Adipose tissue (tissue), 3 donors: ENCODE data around the gene DLST. TPM values are rescaled to one million over a fixed set of nuclear protein-coding genes. Genes with fewer than 3 reads are reported as not detected.

Experiments
- H3K27ac ChIP-seq: one replicate; pipeline ENCODE4 v1.5.1; 2013; ENCODE audit warnings: low read depth, low read length
- WGBS, 3 donors: extraction: QIAGEN DNeasy Blood & Tissue Kit; methylation state at CpG; one replicate each; pipeline ENCODE4 v1.1.7; 2013; 5-methylcytosine and 5-hydroxymethylcytosine counted together
- polyA plus RNA-seq, 3 donors: library from polyadenylated mRNA; stranded (reverse); fragments of 200-250 nt; gene quantifications; one replicate each; pipeline ENCODE4 v1.2.3, GENCODE V29; 2013
- donor health status: healthy with polysubstance abuse.
- donor health status: Bipolar disorder and iron deficiency.
- donor health status: healthy.

DLST gene
- polyA plus RNA-seq, 3 donors, result 42.7 to 112 (median 54.1) TPM

DNA sequence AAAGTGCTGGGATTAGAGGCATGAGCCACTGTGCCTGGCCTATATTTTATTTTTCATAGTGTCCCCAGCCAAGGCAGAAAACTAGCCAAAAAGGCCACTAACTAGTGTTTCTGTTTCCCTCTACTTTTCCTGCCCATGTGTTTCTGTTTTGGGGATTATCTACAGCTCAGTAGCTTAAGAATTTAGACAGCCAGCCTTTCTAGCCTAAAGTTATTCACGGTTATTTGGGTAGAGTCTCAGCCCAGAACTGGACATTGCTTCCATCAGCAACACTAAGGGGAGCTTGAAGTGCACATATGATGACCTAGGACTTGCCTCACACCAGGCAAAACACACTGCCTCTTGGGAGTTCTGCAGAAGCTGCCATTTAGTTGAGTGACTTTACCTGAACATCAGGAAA, 23.7 kb upstream of the DLST start:
- no peak overlapping the region for H3K27ac ChIP-seq
- 61 to 85% (median 84%) methylated on average over 1 of the region's 1 CpG for WGBS, 3 donors

DNA sequence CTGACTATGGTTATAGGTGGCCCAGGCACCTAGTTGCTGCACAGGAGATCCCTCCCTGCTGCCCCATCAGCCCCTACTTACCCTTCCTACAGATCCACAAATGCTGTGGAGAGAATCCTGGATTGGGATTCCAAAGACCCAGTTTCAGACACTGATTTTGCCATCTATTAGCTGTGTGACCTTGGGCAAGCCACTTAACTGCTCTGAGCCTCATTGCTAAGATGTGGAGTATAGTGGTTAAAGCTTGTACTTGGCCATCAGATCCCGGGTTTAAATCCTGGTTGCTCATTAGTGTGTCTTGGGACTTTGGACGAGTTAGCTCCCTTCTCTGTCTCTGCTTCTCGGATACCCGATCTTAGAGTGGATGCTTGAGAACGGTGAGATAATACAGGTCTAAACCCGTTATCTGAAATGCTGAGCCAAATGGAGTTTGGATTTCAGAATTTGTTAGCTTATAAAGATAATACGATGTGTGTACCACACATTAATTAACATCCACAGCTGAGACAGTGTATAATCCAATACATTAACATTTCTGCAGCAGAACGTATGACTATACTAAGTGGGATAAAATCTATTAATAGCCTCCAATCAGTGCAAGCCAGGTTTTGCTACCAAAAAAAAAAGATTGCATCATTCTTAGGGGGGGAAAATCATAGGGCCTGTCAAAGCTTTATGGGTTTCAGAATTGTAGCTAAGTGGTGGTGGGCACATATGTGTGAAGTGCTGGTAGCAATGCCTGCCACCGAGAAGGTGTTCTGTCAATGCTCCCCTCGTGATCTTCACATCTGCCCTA, 21.8 kb upstream of the DLST start:
- no peak overlapping the region for H3K27ac ChIP-seq
- WGBS, 3 donors, result 58 to 71% (median 71%) methylated on average over 10 of the region's 10 CpGs

DNA sequence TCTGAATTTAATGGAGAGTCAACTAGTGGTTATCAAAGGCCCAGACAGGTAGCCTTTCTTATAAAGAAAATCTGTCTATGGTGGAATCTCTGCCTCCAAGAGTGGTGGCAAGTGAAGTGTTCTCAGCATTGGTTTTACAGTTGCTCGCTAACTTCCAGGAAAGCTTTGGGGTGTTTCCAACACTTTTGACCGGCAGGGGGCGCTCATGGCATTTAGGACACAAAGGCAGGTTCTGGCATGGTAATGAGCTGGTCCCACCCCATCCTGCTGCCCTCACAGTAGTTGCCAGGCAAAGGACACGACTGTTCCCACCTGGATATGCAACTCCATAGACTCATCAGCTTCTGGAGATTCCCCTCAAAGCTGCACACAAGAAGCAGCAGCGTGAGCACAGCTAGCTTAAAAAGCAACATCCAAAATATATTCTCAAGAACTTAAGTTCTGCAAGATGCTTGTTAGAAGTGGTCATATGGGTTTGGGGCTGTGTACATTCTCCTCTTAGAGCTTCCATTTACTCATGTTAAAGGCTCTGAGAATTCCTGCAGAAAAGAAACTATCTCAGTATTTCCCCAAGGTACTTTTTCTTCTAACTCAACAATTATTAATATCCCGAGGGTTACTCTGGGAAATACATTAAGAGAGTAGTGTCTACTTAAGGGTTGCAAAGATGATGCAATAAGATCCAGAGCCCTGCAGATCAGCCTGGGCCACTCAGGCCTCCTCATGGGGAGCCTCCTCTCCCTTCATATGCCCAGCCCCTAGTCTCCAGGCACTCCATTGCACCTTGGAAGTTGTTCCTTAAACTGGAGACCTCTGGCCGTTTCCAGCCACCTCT, 20.6 kb upstream of the DLST start:
- WGBS, 3 donors, result 24 to 29% (median 29%) methylated on average over 7 of the region's 7 CpGs
- H3K27ac ChIP-seq, result no peak overlapping the region

DNA sequence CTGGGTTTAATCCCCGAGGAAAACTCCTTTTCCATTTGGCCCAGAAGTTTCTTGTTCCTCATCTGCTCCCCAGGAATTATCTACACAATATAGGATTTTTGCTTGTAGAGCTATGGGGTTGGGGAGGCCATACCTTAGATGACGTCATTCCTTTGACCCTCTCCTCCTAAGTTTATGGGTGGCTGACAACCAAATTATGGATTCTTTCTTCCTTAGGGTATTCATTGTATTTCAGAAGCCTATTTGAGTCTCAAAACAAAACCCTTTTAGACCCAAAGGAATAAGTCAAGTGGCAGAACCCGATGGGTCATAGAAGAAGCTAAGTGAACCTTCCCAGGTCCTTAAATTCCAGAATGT, 20.0 kb upstream of the DLST start:
- no peak overlapping the region for H3K27ac ChIP-seq
- 66 to 79% (median 76%) methylated on average over 3 of the region's 3 CpGs for WGBS, 3 donors

DNA sequence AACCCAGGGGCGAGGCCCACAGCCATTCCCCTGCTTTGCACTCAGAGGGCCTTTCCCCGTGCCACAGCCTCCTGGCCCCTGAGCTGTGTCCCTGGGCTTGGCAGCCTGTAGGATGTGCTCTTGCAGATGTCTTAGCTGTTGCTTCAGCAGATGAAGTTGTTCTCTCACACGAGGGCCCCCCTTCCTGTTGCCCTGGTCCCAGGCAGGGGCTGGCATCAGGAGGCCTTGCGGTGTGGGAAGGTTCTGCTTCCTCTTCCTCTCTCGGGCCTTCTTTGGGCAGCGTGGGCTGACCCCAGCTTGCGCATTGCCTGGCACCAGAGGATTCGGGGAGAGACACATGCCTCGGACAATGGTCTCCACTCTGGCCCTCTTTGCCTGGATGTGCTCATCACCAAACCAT, 18.4 kb upstream of the DLST start:
- H3K27ac ChIP-seq, result no peak overlapping the region
- WGBS, 3 donors, result 54 to 73% (median 64%) methylated on average over 8 to 9 of the region's 9 CpGs

DNA sequence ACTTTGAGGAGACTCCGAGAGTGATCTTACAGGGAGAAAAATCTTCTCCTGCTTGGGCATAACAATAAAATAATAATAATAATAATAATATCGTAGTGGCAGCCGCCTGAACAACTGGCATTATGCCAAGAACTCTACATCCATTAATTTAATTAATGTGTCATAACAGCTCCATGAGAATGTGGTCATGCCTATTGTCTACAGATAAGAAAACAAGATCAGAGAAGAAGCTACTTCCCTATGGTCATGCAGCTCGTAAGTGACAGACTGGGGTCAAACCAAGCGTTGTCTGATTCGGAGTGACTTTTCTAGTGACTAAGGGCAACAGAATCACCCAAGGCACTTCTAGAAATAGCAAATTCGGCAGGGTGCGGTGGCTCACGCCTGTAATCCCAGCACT, 17.5 kb upstream of the DLST start:
- H3K27ac ChIP-seq, result no peak overlapping the region
- WGBS, 3 donors, result 80 to 90% (median 82%) methylated on average over 9 of the region's 9 CpGs

DNA sequence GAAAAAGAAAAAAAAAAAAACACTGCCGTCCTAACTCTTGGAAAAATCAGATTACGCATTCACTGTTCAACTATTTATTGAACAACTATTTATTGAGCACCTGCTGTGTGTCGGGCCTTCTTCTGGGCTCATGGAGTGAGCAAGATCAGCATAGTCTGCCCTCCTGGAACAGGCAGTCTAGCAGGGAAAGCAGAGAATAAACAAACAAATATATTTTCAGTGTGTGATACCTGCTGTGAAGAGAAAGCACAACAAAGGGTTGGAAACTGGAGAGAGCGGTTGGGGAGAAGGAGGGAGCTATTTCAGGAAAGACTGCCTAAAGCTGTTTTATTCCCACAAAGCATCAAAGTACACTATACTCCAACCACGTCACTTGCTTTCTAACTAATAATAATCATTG, 16.6 kb upstream of the DLST start:
- no peak overlapping the region for H3K27ac ChIP-seq
- 89 to 96% (median 93%) methylated on average over 5 of the region's 5 CpGs for WGBS, 3 donors

DNA sequence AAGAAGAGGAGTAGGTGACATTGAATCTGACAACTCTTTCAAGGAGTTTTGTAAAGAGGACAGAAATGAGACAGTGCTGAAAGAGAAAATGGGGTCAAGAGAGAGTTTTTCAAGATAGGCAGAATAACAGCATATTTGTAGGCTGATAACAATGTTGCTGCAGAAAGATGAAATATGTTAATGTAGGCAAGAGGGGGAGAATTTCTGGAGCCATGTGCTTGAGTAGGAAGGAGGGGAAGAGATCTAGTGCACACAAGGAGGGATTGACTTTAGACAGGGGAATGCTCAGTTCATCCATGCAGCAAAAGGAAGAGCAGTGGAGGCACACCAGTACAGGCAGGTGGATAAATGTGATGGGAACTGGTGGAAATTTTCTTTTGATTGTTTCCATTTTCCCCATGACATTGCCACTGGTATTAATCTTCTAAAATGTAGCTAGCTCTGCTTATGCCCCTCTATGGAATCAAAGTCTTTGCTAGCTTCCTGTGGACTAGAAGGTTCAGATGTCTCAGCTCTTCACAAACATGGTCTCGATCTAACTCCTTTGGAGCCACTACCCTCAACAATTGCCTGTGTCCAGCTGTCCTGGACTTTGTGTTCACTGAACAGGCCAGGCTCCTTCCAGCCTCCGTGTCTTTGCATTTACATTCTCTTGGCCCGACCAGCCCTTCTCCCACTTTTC, 14.9 kb upstream of the DLST start:
- WGBS, 3 donors, result 80 to 86% (median 80%) methylated on average over 3 of the region's 3 CpGs
- H3K27ac ChIP-seq, result no peak overlapping the region

DNA sequence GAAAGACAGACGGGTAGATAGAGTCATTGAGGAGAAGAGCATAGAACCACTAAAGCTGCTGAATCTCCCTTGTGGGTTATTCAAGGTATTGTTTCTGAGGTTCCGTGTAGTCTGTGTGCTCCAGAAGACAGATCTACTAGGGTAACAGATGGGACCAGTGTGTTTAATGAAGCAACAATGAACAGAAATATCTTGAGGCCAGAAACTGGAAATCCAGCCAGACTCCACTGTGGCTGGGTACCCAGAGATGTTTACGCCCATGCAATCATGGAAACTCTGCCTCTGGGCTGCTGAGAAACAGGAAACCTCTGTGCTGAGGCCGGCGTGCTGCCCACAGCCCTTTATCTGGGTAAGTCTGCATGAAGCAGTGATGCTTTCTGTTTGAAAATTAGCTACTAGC, 14.0 kb upstream of the DLST start:
- no peak overlapping the region for H3K27ac ChIP-seq
- 41 to 46% (median 45%) methylated on average over 5 of the region's 5 CpGs for WGBS, 3 donors

DNA sequence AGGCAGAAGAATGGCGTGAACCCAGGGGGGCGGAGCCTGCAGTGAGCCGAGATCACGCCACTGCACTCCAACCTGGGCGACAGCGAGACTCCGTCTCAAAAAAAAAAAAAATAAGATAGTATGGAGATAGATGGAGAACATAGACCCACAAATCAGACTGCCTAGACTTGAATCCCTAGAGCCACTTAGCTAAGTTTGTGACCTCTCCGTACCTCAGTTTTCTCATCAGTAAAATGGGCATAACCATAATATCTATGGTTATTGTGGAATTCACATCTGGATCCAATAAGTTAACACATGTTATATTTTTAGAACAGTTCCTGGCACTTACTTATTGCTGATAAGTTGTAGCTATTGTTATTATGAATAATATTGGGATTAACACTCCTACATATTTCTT, 13.0 kb upstream of the DLST start:
- no peak overlapping the region for H3K27ac ChIP-seq
- WGBS, 3 donors, result 85 to 92% (median 91%) methylated on average over 8 of the region's 8 CpGs

DNA sequence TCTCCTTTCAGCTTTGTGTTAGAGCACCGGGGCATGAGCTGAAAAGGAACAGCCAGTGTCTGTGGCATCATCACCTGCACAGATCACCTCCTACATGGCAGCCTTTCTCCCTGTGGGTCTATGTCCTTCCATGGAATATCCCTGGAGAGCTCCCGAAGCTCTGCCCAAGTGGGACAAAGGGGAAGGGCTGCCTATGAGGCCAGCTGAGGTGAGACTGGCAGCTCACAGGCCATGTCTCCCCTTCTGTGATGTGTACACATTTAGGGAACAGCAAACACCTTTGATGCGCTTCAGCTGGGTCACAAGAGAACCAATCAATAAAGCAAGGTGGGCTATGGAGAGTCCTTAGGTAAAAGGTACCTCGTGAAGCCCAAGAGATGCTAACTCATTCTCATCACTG, 9.9 kb upstream of the DLST start:
- WGBS, 3 donors, result 63 to 95% (median 88%) methylated on average over 4 of the region's 4 CpGs
- no peak overlapping the region for H3K27ac ChIP-seq

DNA sequence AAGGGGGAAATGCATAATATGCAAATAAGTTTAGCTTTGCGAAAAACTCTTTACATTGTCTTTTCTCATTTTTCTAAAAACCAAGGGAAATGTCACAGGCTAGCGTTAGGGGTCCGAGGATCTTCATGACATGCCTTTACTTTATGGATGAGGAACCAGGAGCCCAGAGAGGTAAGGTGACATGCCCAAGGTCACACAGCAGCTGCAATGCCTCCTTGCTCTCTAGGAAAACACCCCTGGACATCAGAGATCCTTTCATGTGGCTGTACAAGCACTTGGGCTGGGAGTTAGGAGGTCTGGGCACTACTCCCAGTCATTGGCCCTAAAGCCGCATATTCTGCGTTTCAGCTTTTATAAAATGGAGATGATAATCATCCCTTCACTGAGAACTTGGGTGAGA, 6.5 kb upstream of the DLST start:
- H3K27ac ChIP-seq, result no peak overlapping the region
- 94 to 97% (median 94%) methylated on average over 5 of the region's 5 CpGs for WGBS, 3 donors

DNA sequence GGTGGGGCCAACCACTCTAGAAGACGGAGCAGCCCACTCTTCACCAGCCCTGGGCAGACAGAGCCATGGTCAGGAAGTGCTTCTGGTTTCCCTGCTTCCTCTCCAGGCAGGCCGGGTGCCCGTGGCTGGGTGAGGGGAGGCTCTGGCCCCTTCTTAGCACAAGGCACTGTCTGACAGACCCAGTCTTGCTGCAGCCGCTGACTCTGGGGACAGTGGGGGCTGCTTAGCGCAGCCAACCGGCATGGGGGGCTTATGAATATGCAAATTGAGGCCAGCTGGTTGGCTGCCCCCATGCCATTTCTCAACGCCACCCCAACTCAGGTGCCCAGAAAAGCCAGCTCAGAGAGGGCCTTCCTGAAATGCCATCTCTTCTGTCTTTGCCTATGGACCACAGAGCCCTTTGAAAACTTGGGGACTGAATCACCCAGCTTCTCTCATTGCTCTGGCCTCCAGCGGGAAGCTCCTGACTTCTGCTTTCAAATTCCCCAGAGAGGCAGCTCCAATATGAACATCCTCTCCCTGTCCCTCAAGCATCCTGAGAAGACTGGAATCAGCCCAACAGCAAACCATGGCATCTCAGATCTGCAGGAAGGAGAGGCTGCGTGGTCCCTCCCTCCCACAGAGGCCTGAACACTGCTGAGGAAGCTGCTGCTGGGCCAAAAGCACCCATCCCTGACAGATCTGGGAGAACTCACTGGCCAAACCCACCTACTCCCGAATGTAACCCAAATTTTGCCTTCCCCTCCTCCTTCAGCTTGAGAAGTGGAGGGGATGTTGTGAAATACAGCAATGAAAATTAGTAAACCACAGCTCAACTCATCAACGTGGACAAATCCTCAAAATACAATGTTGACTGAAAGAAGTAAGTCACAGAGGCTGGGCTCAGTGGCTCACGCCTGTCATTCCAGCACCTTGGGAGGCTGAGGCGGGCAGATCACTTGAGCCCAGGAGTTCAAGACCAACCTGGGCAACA, 5.5 kb upstream of the DLST start, which contains the start of gene PROX2:
TSS of gene PROX2 (minus strand) at position 205 of the 973 bp plus-strand sequence. CDS start 12,311 bp downstream, outside the sequence.
- WGBS, 3 donors, result 32 to 61% (median 42%) methylated on average over 13 of the region's 13 CpGs
- no peak within 1 kb of the TSS for H3K27ac ChIP-seq

DNA sequence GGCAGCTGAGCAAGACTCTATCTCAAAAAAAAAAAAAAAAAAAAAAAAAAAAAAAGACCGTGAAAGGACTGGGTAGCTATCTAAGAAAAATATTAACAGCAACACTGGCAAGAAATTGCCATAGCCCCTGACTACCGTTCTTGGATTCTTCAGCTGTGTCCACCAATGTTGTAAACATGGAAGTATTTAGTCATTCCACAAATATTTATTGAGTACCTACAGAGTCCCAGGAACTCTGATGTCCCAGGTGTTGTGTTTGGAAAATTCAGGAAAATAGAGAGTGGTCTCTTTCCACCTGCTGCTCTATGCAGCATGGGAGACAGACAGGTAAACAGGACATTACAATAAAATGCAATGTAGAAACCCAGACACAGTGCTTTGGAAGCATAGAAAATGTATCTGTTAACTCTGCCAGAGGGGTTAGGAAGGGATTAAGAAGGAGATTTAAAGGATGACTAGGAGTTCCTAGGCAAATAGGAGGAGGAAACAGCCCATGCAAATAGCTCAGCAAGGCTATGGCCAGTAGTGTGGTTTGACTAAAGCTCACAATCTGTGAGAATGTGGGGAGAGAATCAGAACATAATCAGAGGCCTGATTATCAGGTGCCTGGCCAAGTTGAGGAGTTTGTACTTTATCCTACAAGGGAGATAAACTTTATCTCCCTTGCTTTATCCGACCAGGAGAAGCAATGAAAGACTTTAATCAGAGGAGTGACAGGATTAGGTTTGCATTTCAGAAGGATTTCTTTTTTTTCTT, 2.1 kb upstream of the DLST start:
- no peak overlapping the region for H3K27ac ChIP-seq
- WGBS, 3 donors, result 18 to 87% (median 76%) methylated on average over 3 of the region's 3 CpGs

DNA sequence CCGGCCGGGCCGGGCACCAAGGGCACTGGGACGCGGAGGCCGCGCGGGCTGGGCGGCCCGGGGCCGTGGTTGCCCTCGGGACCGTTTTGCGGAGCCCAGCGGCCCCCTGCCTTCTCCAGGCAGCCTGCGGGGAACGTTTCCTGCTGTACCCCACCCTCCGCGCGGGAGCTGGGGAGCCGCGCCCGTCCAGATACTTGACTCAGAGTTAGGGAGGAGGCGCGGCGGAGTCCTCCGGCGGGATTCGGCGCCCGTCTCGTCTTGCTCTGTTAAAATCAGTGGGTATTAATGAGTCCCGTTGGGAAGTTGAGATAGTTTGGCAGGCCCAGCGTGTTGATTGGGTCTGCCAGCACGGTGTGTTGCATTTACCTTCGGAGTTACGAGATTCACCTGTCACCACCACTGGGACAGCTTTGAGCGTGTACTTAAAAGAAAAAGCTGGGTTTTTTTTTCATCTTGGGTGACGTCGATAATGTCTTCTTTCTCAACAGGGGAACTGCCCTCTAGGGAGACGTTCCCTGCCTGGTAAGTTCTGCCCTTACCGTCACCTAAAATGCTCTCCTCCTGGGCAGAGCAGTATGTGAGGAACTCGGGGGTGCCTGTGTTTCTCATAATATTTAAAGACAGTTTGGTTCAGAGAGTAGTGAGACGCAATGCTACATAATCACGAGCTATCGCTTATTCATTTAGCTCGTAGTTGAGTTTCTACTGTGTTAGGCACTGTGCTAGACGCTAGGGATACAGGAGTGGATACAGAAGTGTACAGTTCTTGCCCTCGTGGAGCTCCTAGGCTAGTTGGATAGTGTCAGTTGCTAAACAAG, 596 bp downstream of the DLST start:
- 0 to 2% (median 2%) methylated on average over 38 to 49 of the region's 49 CpGs for WGBS, 3 donors
- H3K27ac ChIP-seq, result peak overlapping the region; percentile 98

DNA sequence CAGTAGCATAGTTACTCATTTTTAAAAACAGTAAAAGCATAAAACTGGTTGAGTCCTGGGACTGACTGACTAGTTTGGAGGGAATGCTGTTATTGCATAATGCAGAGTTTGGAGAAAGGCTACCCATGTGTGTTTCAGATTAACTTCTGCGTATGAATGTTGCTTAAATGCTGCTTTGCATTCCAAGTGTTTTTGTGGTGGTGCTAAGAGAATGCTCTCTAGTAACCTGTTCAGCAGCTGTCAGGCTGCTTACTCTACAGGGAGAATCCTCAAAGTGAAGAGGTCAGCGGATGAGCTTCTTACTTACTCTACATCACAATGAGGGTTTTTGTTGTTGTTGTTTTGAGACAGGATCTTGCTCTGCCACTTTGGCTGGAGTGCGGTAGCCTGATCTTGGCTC, 4.3 kb downstream of the DLST start:
- WGBS, 3 donors, result 64 to 81% (median 71%) methylated on average over 3 of the region's 3 CpGs
- no peak overlapping the region for H3K27ac ChIP-seq
